Kidney epithelial cell (primary cell): ENCODE results near the gene FHOD1. TPM values are rescaled to one million over a fixed set of nuclear protein-coding genes. Genes with fewer than 3 reads are reported as not detected.

Experiments
- DNase-seq: peaks from one replicate; pipeline ENCODE4 v3.0.0-alpha.2; 2010; ENCODE audit warnings: low read depth
- H3K27me3 ChIP-seq: 2 replicates; pipeline ENCODE4 v1.6.0; 2011; ENCODE audit warnings: low read length; ENCODE audit not compliant: control insufficient read depth, insufficient read depth
- H3K36me3 ChIP-seq: 2 replicates; pipeline ENCODE4 v1.5.1; 2011; ENCODE audit warnings: low read length; ENCODE audit not compliant: control insufficient read depth, insufficient read depth
- H3K4me3 ChIP-seq: 2 replicates; pipeline ENCODE4 v1.5.1; 2011; ENCODE audit warnings: low read depth, mild to moderate bottlenecking, control low read depth, low read length
- CTCF ChIP-seq: IDR thresholded peaks from 2 replicates; pipeline ENCODE4 v1.5.1; 2011; ENCODE audit warnings: mild to moderate bottlenecking, moderate library complexity, low read length, control low read depth, inconsistent platforms; ENCODE audit not compliant: insufficient read depth, poor library complexity, severe bottlenecking
- total RNA-seq: library from RNA; depleted of rRNA; stranded (reverse); fragments of >200 nt; gene quantifications from 2 replicates; pipeline ENCODE4 v1.2.3, GENCODE V29; 2015

The FHOD1 gene
- total RNA-seq, 1 donor from 2014 or later, result 3.8 TPM

GRCh38 chr16:67248401-67249177 is 1.3 kb upstream of the FHOD1 start, which contains the start of gene SLC9A5:
Gene SLC9A5 (plus strand): TSS chr16:67248979. CDS start chr16:67249015, 36 bp downstream.
- no peak for DNase-seq
- Histone ChIP-seq H3K4me3 (peak within 1 kb of the TSS; percentile 35), H3K36me3 (no peaks in the 10 kb centered on the region), H3K27me3 (peaks cover 14% of the 10 kb centered on the region)
- TF ChIP-seq CTCF, result peak; percentile 1

- peaks cover 14% of the 10 kb centered on the region for H3K27me3 ChIP-seq
Measured at GRCh38 chr16:67248073-67248400, 756 bp upstream of the FHOD1 start.

GRCh38 chr16:67246756-67247191 is 507 bp downstream of the FHOD1 start:
- Histone ChIP-seq H3K36me3 (no peaks in the 10 kb centered on the region), H3K4me3 (peak overlapping the region; percentile 81), H3K27me3 (peaks cover 14% of the 10 kb centered on the region)
- TF ChIP-seq CTCF, result peak; percentile 8
- DNase-seq, result no peak

More at GRCh38 chr16:67248073-67248400, 756 bp upstream of the FHOD1 start:
- TF ChIP-seq CTCF, result no peak
- H3K36me3 ChIP-seq, result no peaks in the 10 kb centered on the region
- no peak for DNase-seq
- H3K4me3 ChIP-seq, result peak overlapping the region; percentile 35

- no peaks in the 10 kb centered on the region for H3K36me3 ChIP-seq
- H3K4me3 ChIP-seq, result peak overlapping the region; percentile 81
- peaks cover 14% of the 10 kb centered on the region for H3K27me3 ChIP-seq
- no peak for DNase-seq
- peak; percentile 54 for TF ChIP-seq CTCF
Measured at GRCh38 chr16:67246081-67246755, 1.1 kb downstream of the FHOD1 start.

GRCh38 chr16:67245674-67246080 is 1.6 kb downstream of the FHOD1 start:
- H3K27me3 ChIP-seq, result peaks cover 14% of the 10 kb centered on the region
- peak overlapping the region; percentile 81 for H3K4me3 ChIP-seq
- H3K36me3 ChIP-seq, result no peaks in the 10 kb centered on the region
- TF ChIP-seq CTCF, result no peak
- DNase-seq, result no peak
